ENCODE data around the gene IQCH.

IQCH gene

GRCh38 chr15:67335534-67336222 lies 81.1 kb downstream of the IQCH start:
- no peak overlapping the region for H3K9ac ChIP-seq (ENCODE audit: insufficient read length, low read depth)
- no peaks in the 10 kb centered on the region for H3K36me3 ChIP-seq (ENCODE audit: insufficient read depth, insufficient read length, low read length)
- no peaks in the 10 kb centered on the region for H3K27me3 ChIP-seq (ENCODE audit: insufficient read depth, insufficient read length)
- no peak overlapping the region for H3K4me3 ChIP-seq (ENCODE audit: insufficient read length, low read depth)
- TF ChIP-seq ZNF274 (IDR thresholded peaks at IDR 0.05; ENCODE audit: low read depth, low read length): no peak
- no peak for TF ChIP-seq SUZ12 (IDR thresholded peaks at IDR 0.05; ENCODE audit: extremely low read depth, insufficient read depth, insufficient read length)
- no peak for TF ChIP-seq YY1 (IDR thresholded peaks at IDR 0.05; ENCODE audit: insufficient read depth, insufficient read length)
- no peaks in the 10 kb centered on the region for H3K4me1 ChIP-seq (ENCODE audit: insufficient read depth, insufficient read length)
- H3K9me3 ChIP-seq (ENCODE audit: insufficient read depth, low read length): no peaks in the 10 kb centered on the region
- no peak for DNase-seq (ENCODE audit: low read depth, low spot score)

GRCh38 chr15:67340630-67341029 lies 86.0 kb downstream of the IQCH start:
- H3K9ac ChIP-seq (ENCODE audit: insufficient read length, low read depth): no peak overlapping the region

GRCh38 chr15:67341539-67341938 lies 87.0 kb downstream of the IQCH start:
- no peaks in the 10 kb centered on the region for H3K27me3 ChIP-seq (ENCODE audit: insufficient read depth, insufficient read length)
- no peak overlapping the region for H3K9ac ChIP-seq (ENCODE audit: insufficient read length, low read depth)
- no peak for DNase-seq (ENCODE audit: low read depth, low spot score)
- no peaks in the 10 kb centered on the region; the same call in 1 of the 2 replicates for H3K9me3 ChIP-seq (ENCODE audit: insufficient read depth, low read length)
- no peaks in the 10 kb centered on the region for H3K4me1 ChIP-seq (ENCODE audit: insufficient read depth, insufficient read length)
- H3K36me3 ChIP-seq (ENCODE audit: insufficient read depth, insufficient read length, low read length): no peaks in the 10 kb centered on the region
- TF ChIP-seq SUZ12 (IDR thresholded peaks at IDR 0.05; ENCODE audit: extremely low read depth, insufficient read depth, insufficient read length): no peak
- TF ChIP-seq ZNF274 (IDR thresholded peaks at IDR 0.05; ENCODE audit: low read depth, low read length): no peak
- TF ChIP-seq YY1 (IDR thresholded peaks at IDR 0.05; ENCODE audit: insufficient read depth, insufficient read length): no peak
- H3K4me3 ChIP-seq (ENCODE audit: insufficient read length, low read depth): no peak overlapping the region

More at GRCh38 chr15:67340630-67341029, 86.0 kb downstream of the IQCH start:
- no peaks in the 10 kb centered on the region for H3K36me3 ChIP-seq (ENCODE audit: insufficient read depth, insufficient read length, low read length)
- no peak overlapping the region for H3K4me3 ChIP-seq (ENCODE audit: insufficient read length, low read depth)
- TF ChIP-seq YY1 (IDR thresholded peaks at IDR 0.05; ENCODE audit: insufficient read depth, insufficient read length) (no peak), ZNF274 (IDR thresholded peaks at IDR 0.05; ENCODE audit: low read depth, low read length) (no peak), SUZ12 (IDR thresholded peaks at IDR 0.05; ENCODE audit: extremely low read depth, insufficient read depth, insufficient read length) (no peak)
- no peaks in the 10 kb centered on the region for H3K4me1 ChIP-seq (ENCODE audit: insufficient read depth, insufficient read length)
- no peaks in the 10 kb centered on the region for H3K9me3 ChIP-seq (ENCODE audit: insufficient read depth, low read length)
- DNase-seq (ENCODE audit: low read depth, low spot score): no peak
- H3K27me3 ChIP-seq (ENCODE audit: insufficient read depth, insufficient read length): no peaks in the 10 kb centered on the region

- TF ChIP-seq SUZ12 (IDR thresholded peaks at IDR 0.05; ENCODE audit: extremely low read depth, insufficient read depth, insufficient read length) (no peak), ZNF274 (IDR thresholded peaks at IDR 0.05; ENCODE audit: low read depth, low read length) (no peak), YY1 (IDR thresholded peaks at IDR 0.05; ENCODE audit: insufficient read depth, insufficient read length) (no peak)
- no peak overlapping the region for H3K9ac ChIP-seq (ENCODE audit: insufficient read length, low read depth)
These were observed 88.6 kb downstream of the IQCH start for GRCh38 chr15:67343206-67343605.

GRCh38 chr15:67349634-67350033 lies 95.0 kb downstream of the IQCH start:
- no peak for DNase-seq (ENCODE audit: low read depth, low spot score)
- no peak overlapping the region for H3K9ac ChIP-seq (ENCODE audit: insufficient read length, low read depth)
- no peak overlapping the region for H3K4me3 ChIP-seq (ENCODE audit: insufficient read length, low read depth)
- TF ChIP-seq YY1 (IDR thresholded peaks at IDR 0.05; ENCODE audit: insufficient read depth, insufficient read length): no peak
- no peak for TF ChIP-seq SUZ12 (IDR thresholded peaks at IDR 0.05; ENCODE audit: extremely low read depth, insufficient read depth, insufficient read length)
- TF ChIP-seq ZNF274 (IDR thresholded peaks at IDR 0.05; ENCODE audit: low read depth, low read length): no peak
- H3K4me1 ChIP-seq (ENCODE audit: insufficient read depth, insufficient read length): no peaks in the 10 kb centered on the region
- H3K36me3 ChIP-seq (ENCODE audit: insufficient read depth, insufficient read length, low read length): no peaks in the 10 kb centered on the region
- peaks cover 17% of the 10 kb centered on the region for H3K9me3 ChIP-seq (ENCODE audit: insufficient read depth, low read length)
- H3K27me3 ChIP-seq (ENCODE audit: insufficient read depth, insufficient read length): no peaks in the 10 kb centered on the region

More at GRCh38 chr15:67343206-67343605, 88.6 kb downstream of the IQCH start:
- no peaks in the 10 kb centered on the region for H3K36me3 ChIP-seq (ENCODE audit: insufficient read depth, insufficient read length, low read length)
- peaks cover 8% of the 10 kb centered on the region for H3K9me3 ChIP-seq (ENCODE audit: insufficient read depth, low read length)
- no peaks in the 10 kb centered on the region for H3K27me3 ChIP-seq (ENCODE audit: insufficient read depth, insufficient read length)
- no peak overlapping the region for H3K4me3 ChIP-seq (ENCODE audit: insufficient read length, low read depth)
- DNase-seq (ENCODE audit: low read depth, low spot score): no peak
- no peaks in the 10 kb centered on the region for H3K4me1 ChIP-seq (ENCODE audit: insufficient read depth, insufficient read length)

- Histone ChIP-seq H3K9ac (ENCODE audit: insufficient read length, low read depth) (no peak overlapping the region), H3K36me3 (ENCODE audit: insufficient read depth, insufficient read length, low read length) (no peaks in the 10 kb centered on the region), H3K4me1 (ENCODE audit: insufficient read depth, insufficient read length) (no peaks in the 10 kb centered on the region), H3K27me3 (ENCODE audit: insufficient read depth, insufficient read length) (no peaks in the 10 kb centered on the region), H3K9me3 (ENCODE audit: insufficient read depth, low read length) (peaks cover 17% of the 10 kb centered on the region), H3K4me3 (ENCODE audit: insufficient read length, low read depth) (no peak overlapping the region)
- TF ChIP-seq ZNF274 (IDR thresholded peaks at IDR 0.05; ENCODE audit: low read depth, low read length) (no peak), YY1 (IDR thresholded peaks at IDR 0.05; ENCODE audit: insufficient read depth, insufficient read length) (no peak), SUZ12 (IDR thresholded peaks at IDR 0.05; ENCODE audit: extremely low read depth, insufficient read depth, insufficient read length) (no peak)
- no peak for DNase-seq (ENCODE audit: low read depth, low spot score)
These were observed 95.5 kb downstream of the IQCH start for GRCh38 chr15:67350042-67350441.

GRCh38 chr15:67358391-67358790 lies 103.8 kb downstream of the IQCH start:
- Histone ChIP-seq H3K4me3 (ENCODE audit: insufficient read length, low read depth) (no peak overlapping the region), H3K9me3 (ENCODE audit: insufficient read depth, low read length) (no peaks in the 10 kb centered on the region; the same call in 1 of the 2 replicates), H3K36me3 (ENCODE audit: insufficient read depth, insufficient read length, low read length) (no peaks in the 10 kb centered on the region), H3K27me3 (ENCODE audit: insufficient read depth, insufficient read length) (no peaks in the 10 kb centered on the region), H3K9ac (ENCODE audit: insufficient read length, low read depth) (no peak overlapping the region), H3K4me1 (ENCODE audit: insufficient read depth, insufficient read length) (no peaks in the 10 kb centered on the region)
- TF ChIP-seq SUZ12 (IDR thresholded peaks at IDR 0.05; ENCODE audit: extremely low read depth, insufficient read depth, insufficient read length) (no peak), YY1 (IDR thresholded peaks at IDR 0.05; ENCODE audit: insufficient read depth, insufficient read length) (no peak), ZNF274 (IDR thresholded peaks at IDR 0.05; ENCODE audit: low read depth, low read length) (no peak)
- no peak for DNase-seq (ENCODE audit: low read depth, low spot score)

Measured in NT2/D1 (cell line).